H9 (cell line): ENCODE results near the gene PPP1R12A. TPM values are rescaled to one million over a fixed set of nuclear protein-coding genes. Genes with fewer than 3 reads are reported as not detected.
"Not testable (repeated sequence)": the region's sequence is repeated elsewhere in the genome, so short reads cannot be mapped to it uniquely, and the experiment has no call there.

Experiments used
- DNase-seq: peaks from one replicate; pipeline ENCODE4 v3.0.0-alpha.2; 2017
- H2AFZ ChIP-seq: one replicate; pipeline ENCODE4 v1.6.1; 2013; ENCODE audit warnings: mild to moderate bottlenecking, low read length, control low read depth, moderate library complexity
- H2AK5ac ChIP-seq: 2 replicates; pipeline ENCODE4 v1.6.1; 2013; ENCODE audit warnings: low read length, control low read depth, mixed read lengths; ENCODE audit not compliant: insufficient read length
- H2BK120ac ChIP-seq: one replicate; pipeline ENCODE4 v1.6.1; 2013; ENCODE audit warnings: low read depth, mild to moderate bottlenecking, low read length, control low read depth, inconsistent platforms; ENCODE audit not compliant: poor library complexity, severe bottlenecking
- H2BK12ac ChIP-seq: 2 replicates; pipeline ENCODE4 v1.6.1; 2013; ENCODE audit warnings: low read length, control low read depth, mixed read lengths, low read depth; ENCODE audit not compliant: insufficient read length
- H2BK15ac ChIP-seq: 2 replicates; pipeline ENCODE4 v1.6.1; 2013; ENCODE audit warnings: low read depth, low read length, control low read depth
- H2BK20ac ChIP-seq: one replicate; pipeline ENCODE4 v1.6.1; 2013; ENCODE audit warnings: low read depth, mild to moderate bottlenecking, low read length, control low read depth, inconsistent platforms; ENCODE audit not compliant: poor library complexity, severe bottlenecking
- H2BK5ac ChIP-seq: 2 replicates; pipeline ENCODE4 v1.6.1; 2013; ENCODE audit warnings: low read length, control low read depth, mixed read lengths; ENCODE audit not compliant: insufficient read length
- H3K14ac ChIP-seq: 2 replicates; pipeline ENCODE4 v1.6.1; 2013; ENCODE audit warnings: low read length, control low read depth; ENCODE audit not compliant: insufficient read depth
- H3K18ac ChIP-seq: 2 replicates; pipeline ENCODE4 v1.6.1; 2013; ENCODE audit warnings: low read depth, mild to moderate bottlenecking, mixed read lengths, low read length, control low read depth; ENCODE audit not compliant: insufficient read length
- H3K23ac ChIP-seq: 2 replicates; pipeline ENCODE4 v1.6.1; 2013; ENCODE audit warnings: low read length, control low read depth, mixed read lengths, low read depth; ENCODE audit not compliant: insufficient read length
- H3K23me2 ChIP-seq: 2 replicates; pipeline ENCODE4 v1.6.1; 2013; ENCODE audit warnings: low read depth, mild to moderate bottlenecking, mixed read lengths, low read length, control low read depth; ENCODE audit not compliant: insufficient read length, poor library complexity, severe bottlenecking
- H3K27ac ChIP-seq: 2 replicates; pipeline ENCODE4 v1.5.1; 2013; ENCODE audit warnings: low read length, control low read depth, mixed read lengths, low read depth; ENCODE audit not compliant: insufficient read length
- H3K27me3 ChIP-seq: 2 replicates; pipeline ENCODE4 v1.6.1; 2013; ENCODE audit warnings: low read length, control low read depth, inconsistent platforms; ENCODE audit not compliant: insufficient read depth
- H3K4ac ChIP-seq: 2 replicates; pipeline ENCODE4 v1.6.1; 2013; ENCODE audit warnings: low read depth, mild to moderate bottlenecking, control low read depth, inconsistent platforms, low read length, moderate library complexity
- H3K4me1 ChIP-seq: 2 replicates; pipeline ENCODE4 v1.6.1; 2013; ENCODE audit warnings: low read length, control low read depth, inconsistent platforms; ENCODE audit not compliant: insufficient read depth
- H3K4me2 ChIP-seq: 2 replicates; pipeline ENCODE4 v1.6.1; 2013; ENCODE audit warnings: low read length, control low read depth, mixed read lengths; ENCODE audit not compliant: insufficient read length, insufficient read depth
- H3K56ac ChIP-seq: 2 replicates; pipeline ENCODE4 v1.6.1; 2013; ENCODE audit warnings: low read depth, mild to moderate bottlenecking, mixed read lengths, low read length, control low read depth; ENCODE audit not compliant: insufficient read length
- H3K79me1 ChIP-seq: 2 replicates; pipeline ENCODE4 v1.6.1; 2013; ENCODE audit warnings: low read depth, mild to moderate bottlenecking, moderate library complexity, low read length, control low read depth, inconsistent platforms; ENCODE audit not compliant: insufficient read depth, poor library complexity, severe bottlenecking
- H3K79me2 ChIP-seq: 2 replicates; pipeline ENCODE4 v1.6.1; 2013; ENCODE audit warnings: low read length, control low read depth, inconsistent platforms; ENCODE audit not compliant: insufficient read depth
- H3K9ac ChIP-seq: 2 replicates; pipeline ENCODE4 v1.6.1; 2013; ENCODE audit warnings: low read length, control low read depth, mixed read lengths; ENCODE audit not compliant: insufficient read length; ENCODE audit errors: extremely low read depth
- H3K9me3 ChIP-seq: one replicate; pipeline ENCODE4 v1.6.1; 2013; ENCODE audit warnings: low read depth, low read length, inconsistent platforms; ENCODE audit not compliant: control insufficient read depth
- H3T11ph ChIP-seq: one replicate; pipeline ENCODE4 v1.6.1; 2013; ENCODE audit warnings: mild to moderate bottlenecking, low read length, control low read depth, inconsistent platforms
- H4K20me1 ChIP-seq: one replicate; pipeline ENCODE4 v1.6.1; 2013; ENCODE audit not compliant: control insufficient read depth, insufficient read length, insufficient read depth
- H4K5ac ChIP-seq: 2 replicates; pipeline ENCODE4 v1.6.1; 2013; ENCODE audit warnings: low read depth, mild to moderate bottlenecking, mixed read lengths, low read length, control low read depth; ENCODE audit not compliant: insufficient read length
- H4K8ac ChIP-seq: replicated peaks from 2 replicates; pipeline ENCODE4 v1.6.1; 2013; ENCODE audit warnings: low read length, control low read depth, mixed read lengths, low read depth; ENCODE audit not compliant: insufficient read length
- H4K91ac ChIP-seq: 2 replicates; pipeline ENCODE4 v1.6.1; 2013; ENCODE audit warnings: low read depth, mild to moderate bottlenecking, moderate library complexity, mixed read lengths, low read length, control low read depth; ENCODE audit not compliant: insufficient read length
- H3K27ac Mint-ChIP-seq, 3 experiments: 2 replicates in 2 of 3; 3 replicates in 1 of 3; pipeline ENCODE4 v1.8.0; 2020 to 2021; ENCODE audit warnings: mixed read lengths in 3 of 3, mild to moderate bottlenecking in 1 of 3, moderate library complexity in 1 of 3
- H3K27me3 Mint-ChIP-seq: 2 replicates; pipeline ENCODE4 v1.8.0; 2021; ENCODE audit warnings: low read depth, mild to moderate bottlenecking, moderate library complexity, mixed read lengths
- H3K36me3 Mint-ChIP-seq, 3 experiments: 2 replicates in 2 of 3; 3 replicates in 1 of 3; pipeline ENCODE4 v1.8.0; 2020 to 2021; ENCODE audit warnings: low read depth in 3 of 3, mixed read lengths in 3 of 3; ENCODE audit not compliant: insufficient read depth in 1 of 3
- H3K4me1 Mint-ChIP-seq, 2 experiments: 2 replicates each; pipeline ENCODE4 v1.8.0; 2020; ENCODE audit warnings: mixed read lengths in 2 of 2
- H3K4me3 Mint-ChIP-seq, 2 experiments: 2 replicates in 1 of 2; 3 replicates in 1 of 2; pipeline ENCODE4 v1.8.0; 2020 to 2021; ENCODE audit warnings: mild to moderate bottlenecking in 2 of 2, mixed read lengths in 2 of 2, moderate library complexity in 1 of 2
- H3K9me3 Mint-ChIP-seq, 2 experiments: 2 replicates in 1 of 2; 3 replicates in 1 of 2; pipeline ENCODE4 v1.8.0; 2020; ENCODE audit warnings: mild to moderate bottlenecking in 2 of 2, mixed read lengths in 2 of 2, moderate library complexity in 1 of 2
- CTCF ChIP-seq: fragments of 200-600 bp; sonication (generic); conservative IDR thresholded peaks from 3 replicates; pipeline ENCODE4 v1.8.0; 2021; ENCODE audit warnings: antibody characterized with exemption, mild to moderate bottlenecking
- WGBS: extraction: QIAGEN DNeasy Blood & Tissue Kit; methylation state at CpG from one replicate; pipeline ENCODE4 v1.1.7; 2013; ENCODE audit warnings: missing lambda C conversion rate, low lambda C conversion rate, mixed read lengths; ENCODE audit not compliant: insufficient read length; ENCODE audit errors: extremely low coverage; 5-methylcytosine and 5-hydroxymethylcytosine counted together
- total RNA-seq: library from RNA; stranded (reverse); gene quantifications from 2 replicates; pipeline ENCODE4 v1.2.1, GENCODE V29; 2021

Gene PPP1R12A
- total RNA-seq, 1 experiment from 2014 or later = 93.5 TPM

DNA sequence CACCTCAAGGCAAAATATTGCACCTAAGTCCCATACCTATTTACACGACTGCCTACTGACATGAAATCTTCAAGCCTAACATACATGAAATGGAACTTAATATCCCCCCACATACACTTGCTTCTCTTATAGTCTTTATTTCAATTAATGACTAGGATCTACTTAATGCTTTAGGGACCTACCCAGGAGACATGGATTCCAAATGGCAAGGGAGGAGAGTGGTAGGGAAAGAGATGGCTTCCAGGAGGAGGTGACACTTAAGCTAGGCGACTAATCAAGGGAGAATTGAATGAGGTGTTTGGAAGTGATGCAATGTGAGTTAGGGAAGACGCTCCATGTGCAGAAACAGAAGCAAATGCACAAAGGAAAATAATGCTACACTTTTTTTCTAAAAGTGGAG, 9.7 kb upstream of the PPP1R12A start:
- Histone ChIP-seq H4K20me1 (no peaks in the 10 kb centered on the region), H3K23ac (no peak overlapping the region), H3K79me2 (no peaks in the 10 kb centered on the region), H3K14ac (no peak overlapping the region), H2BK5ac (no peak overlapping the region), H2BK15ac (no peak overlapping the region), H3K27ac (no peak overlapping the region), H4K91ac (no peak overlapping the region), H3K56ac (no peak overlapping the region), H2AFZ (no peak overlapping the region), H2BK20ac (no peak overlapping the region), H3K23me2 (no peaks in the 10 kb centered on the region), H2AK5ac (no peak overlapping the region), H3K79me1 (no peaks in the 10 kb centered on the region), H3K4me1 (no peaks in the 10 kb centered on the region; the same call in 1 of the 2 replicates), H3K18ac (no peak overlapping the region), H4K5ac (no peak overlapping the region), H2BK12ac (no peak overlapping the region), H4K8ac (no peak overlapping the region), H3K9ac (no peak overlapping the region), H3K9me3 (no peaks in the 10 kb centered on the region), H3K4me2 (no peak overlapping the region), H3K4ac (no peak overlapping the region), H3K27me3 (no peaks in the 10 kb centered on the region), H3T11ph (no peak overlapping the region), H2BK120ac (no peak overlapping the region)
- Mint-ChIP-seq H3K27ac (no peak overlapping the region), H3K4me3 (no peak overlapping the region), H3K9me3 (no peaks in the 10 kb centered on the region), H3K27me3 (no peaks in the 10 kb centered on the region), H3K4me1 (peaks cover 0 to 2% of the 10 kb centered on the region in 2 experiments; a peak in 1 of 4 replicates), H3K36me3 (no peaks in the 10 kb centered on the region)
- no CpG with 5 or more reads among the region's 3 CpGs for WGBS
- no peak for DNase-seq
- no peak for TF ChIP-seq CTCF

DNA sequence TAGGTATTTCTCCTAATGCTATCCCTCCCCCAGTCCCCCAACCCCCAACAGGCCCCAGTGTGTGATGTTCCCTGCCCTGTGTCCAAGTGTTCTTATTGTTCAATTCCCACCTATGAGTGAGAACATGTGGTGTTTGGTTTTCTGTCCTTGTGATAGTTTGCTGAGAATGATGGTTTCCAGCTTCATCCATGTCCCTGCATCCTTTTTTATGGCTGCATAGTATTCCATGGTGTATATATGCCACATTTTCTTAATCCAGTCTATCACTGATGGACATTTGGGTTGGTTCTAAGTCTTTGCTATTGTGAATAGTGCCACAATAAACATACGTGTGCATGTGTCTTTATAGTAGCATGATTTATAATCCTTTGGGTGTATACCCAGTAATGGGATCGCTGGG, 7.9 kb upstream of the PPP1R12A start:
- not testable (repeated sequence) for H3K79me2 ChIP-seq, H2AFZ ChIP-seq, H3K36me3 Mint-ChIP-seq, H3T11ph ChIP-seq, H3K23me2 ChIP-seq, H2BK20ac ChIP-seq, H3K9me3 ChIP-seq, H3K4me2 ChIP-seq, H2BK120ac ChIP-seq, H4K91ac ChIP-seq, DNase-seq, H2BK5ac ChIP-seq, H3K27ac ChIP-seq, H3K79me1 ChIP-seq, H3K27me3 Mint-ChIP-seq, H2BK12ac ChIP-seq, H3K27me3 ChIP-seq, H3K27ac Mint-ChIP-seq, H3K9ac ChIP-seq, H4K5ac ChIP-seq, H3K9me3 Mint-ChIP-seq, H3K4me1 ChIP-seq, H3K4me3 Mint-ChIP-seq, H3K4me1 Mint-ChIP-seq, H3K4ac ChIP-seq, H3K23ac ChIP-seq, H3K14ac ChIP-seq, H4K20me1 ChIP-seq, H3K56ac ChIP-seq, H2AK5ac ChIP-seq, H3K18ac ChIP-seq, H4K8ac ChIP-seq, H2BK15ac ChIP-seq
- no CpG with 5 or more reads among the region's 2 CpGs for WGBS
